Suppressor macrophage treated with lipopolysaccharide for 1 hour (primary cell): ENCODE data around the gene FANCL.
"Not testable (repeated sequence)": the region's sequence is repeated elsewhere in the genome, so short reads cannot be mapped to it uniquely, and the experiment has no call there.

Experiments used
- DNase-seq, 3 donors: peaks; one replicate each; pipeline ENCODE4 v3.0.0-alpha.2; 2020 to 2022

Gene FANCL

DNA sequence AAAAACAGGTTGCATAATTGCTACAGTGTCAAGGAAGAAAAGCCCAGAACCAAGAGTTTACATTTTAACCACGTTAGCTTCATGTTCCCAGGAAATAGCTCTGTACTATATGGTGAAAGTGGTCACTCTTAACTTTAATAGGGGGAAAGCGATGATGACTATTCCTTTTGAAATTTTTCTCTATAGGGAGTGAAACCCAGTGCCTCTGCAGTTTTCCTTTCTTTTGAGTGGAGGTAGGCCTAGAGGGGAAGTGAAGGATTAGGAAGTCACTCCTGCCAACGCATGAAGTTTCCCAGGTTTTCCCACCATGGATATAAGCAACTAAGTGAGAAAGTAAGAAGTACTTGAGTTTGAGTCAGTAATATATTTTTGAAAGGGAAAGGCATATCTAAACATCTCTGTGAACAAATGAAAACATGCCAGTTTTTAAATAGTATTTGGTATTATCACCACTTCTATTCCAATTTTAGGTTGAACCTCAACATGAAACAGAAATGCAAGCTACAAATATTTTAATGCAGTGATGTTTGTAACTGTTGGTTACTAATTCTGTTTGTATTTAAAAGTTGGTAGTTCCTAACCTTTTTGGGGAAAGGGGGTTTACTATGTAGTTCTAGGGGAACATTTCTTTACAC lies 102.6 kb downstream of the FANCL start:
- DNase-seq = peak; percentile 31 to 65 (median 51)

DNA sequence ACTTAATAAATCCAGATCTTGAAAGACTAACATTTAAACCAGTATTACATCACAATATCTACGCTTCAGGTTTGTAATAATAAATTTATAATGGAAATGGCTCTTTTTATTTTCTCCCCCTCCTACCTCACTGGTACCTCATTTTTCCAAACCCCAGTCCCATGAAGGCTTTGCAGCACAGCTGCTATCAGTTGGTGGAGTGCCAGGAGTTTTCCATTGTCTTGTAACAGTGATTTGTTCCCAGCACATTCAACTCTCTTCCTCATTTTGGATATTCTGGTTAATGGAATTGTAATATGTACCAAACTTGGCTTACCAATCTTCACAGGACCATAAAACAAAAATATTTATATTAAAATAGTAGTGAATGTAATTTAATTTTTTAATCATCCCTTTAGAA lies 103.3 kb downstream of the FANCL start:
- DNase-seq = peak in 1 of 3 donors; percentile 3

DNA sequence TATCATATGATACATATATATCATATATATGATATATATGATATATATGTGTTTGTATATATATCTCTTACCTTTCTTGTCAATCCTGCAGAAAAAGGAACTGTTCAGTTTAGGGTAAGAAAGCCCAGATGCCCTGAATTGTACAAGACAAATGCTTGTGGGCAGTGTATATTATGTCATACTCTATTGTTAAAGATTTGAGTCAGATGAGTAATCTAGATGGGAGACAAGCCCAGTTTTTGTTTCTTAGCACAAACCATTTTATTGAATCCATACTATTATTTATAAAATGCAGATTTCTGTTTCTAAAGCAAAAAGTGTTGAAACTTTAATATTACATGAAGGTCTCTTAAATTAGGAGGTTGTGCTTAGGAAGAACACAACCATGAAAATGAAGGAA lies 103.9 kb downstream of the FANCL start:
- DNase-seq = peak; percentile 41 to 79 (median 77)

DNA sequence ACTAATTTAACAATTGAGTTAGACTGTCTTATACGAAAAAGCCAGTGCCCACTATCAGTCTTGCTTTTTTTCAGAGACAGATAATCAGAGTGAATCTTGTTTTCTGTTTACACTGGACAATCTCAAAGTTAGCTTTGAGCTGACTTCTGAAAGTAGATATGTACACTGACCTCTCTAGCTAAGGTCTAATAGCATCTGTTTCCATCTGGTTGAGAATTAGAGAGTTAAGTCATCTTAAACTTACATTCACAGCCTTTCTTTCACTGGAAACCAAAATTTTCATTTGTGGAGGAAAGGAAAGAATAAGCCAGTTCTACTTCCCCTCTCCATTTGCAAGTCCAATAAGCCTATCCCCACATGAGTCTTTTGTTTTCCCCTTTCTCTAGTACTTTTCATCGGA lies 105.3 kb downstream of the FANCL start:
- no peak for DNase-seq

DNA sequence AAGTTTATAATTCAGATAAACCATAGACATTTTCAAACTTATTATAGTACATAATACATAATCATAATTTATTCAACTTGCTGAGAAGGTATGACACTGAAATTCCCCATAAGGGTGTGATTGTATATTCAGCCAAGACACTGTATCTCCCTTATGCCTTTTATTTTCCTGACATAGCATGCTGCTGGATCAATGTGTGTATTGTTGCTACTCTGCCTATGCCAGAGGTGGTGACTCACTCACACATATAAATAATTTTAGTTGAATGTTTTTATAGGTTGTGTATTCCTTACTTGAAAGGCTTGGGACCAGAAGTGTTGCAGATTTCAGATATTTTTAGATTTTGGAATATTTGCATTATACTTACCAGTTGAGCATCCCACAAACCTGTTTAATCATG lies 107.7 kb downstream of the FANCL start:
- no peak for DNase-seq

DNA sequence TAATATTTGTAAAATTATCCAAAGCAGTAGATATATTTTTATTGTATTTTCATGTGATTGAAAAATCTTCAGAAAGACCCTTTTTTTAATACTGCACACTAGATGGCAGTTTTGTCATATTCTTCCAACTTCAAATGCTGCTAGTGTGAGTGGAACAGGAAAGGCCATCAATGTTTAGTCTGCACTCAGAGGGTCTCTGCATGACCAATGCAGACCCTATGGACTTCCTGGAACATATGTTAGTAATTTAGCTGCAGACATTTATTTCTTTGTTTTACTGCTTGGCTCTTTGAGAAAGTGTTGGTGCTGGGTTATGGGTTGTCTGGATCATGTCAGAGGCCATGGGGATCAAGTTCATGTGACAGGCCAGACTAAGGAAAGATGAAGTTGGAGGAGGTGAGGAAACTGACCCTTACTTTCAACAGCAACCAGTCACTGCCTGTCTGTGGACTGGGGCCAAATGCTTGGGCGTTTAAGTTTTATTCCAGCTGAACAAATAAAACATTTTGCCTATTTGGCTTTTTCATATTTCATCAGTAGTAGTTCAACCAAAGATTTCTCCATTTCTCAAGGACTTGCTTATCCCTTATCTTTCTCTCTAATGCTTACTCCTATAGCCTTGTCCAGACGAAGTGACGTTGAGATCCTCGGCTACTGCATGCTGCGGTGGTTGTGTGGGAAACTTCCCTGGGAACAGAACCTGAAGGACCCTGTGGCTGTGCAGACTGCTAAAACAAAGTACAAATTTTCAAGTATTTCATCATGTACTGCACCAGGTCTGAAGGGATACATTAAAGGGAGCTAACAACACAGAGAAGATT lies 109.7 kb downstream of the FANCL start:
- DNase-seq = no peak

DNA sequence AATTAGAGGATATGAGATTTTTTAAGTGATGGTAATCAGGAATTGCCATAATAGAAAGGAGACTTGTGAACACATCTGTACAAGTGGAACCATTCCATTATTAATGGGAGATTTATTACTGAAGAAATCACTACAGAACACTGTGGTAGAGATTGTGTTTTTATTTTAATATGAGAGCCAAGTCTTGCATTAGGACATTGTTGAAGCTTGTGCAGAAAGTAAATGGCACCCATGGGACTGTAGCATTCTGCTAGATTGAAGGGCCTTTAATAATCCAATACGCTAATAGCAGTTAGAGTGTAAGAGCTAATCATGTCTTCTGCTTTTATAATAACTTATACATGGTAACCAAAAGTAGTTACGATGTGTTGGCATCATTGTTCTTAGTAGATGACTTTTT lies 110.9 kb downstream of the FANCL start:
- no peak for DNase-seq

DNA sequence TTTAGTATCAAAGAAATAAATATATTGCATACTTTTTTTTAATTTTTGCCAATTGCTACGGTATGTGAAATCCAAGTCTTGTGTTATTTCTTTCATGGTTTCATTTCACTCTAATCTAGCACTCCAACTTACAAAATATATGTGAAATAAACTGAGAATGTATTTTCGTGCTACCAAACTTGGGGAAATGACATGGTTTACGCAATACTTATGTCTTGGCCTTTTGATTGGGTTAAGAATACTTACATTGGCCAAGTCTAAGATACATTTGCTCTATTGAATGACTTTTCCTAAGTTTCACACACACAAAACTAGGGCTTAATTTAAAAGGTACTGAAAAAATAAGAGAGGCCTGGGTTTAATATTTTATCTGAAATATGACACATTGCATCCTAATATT lies 114.0 kb downstream of the FANCL start:
- DNase-seq = no peak

DNA sequence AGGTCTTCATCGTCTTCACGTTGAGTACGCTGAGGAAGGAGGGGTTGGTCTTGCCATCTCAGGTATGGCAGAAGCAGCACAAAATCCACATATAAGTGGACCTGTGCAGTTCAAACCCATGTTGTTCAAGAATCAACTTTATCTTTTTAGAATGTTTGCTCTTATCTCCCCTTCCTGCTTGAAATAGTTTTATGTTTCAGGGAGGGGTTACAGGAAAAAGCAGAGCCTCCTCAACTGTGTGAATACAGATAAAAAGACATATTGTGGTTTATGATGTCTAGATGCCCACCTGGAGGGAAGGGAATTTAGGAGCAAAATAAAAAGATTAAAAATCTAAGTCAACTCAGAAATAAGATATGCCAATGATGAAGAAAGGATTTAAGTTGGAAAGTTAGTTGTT lies 118.6 kb downstream of the FANCL start:
- DNase-seq = no peak

DNA sequence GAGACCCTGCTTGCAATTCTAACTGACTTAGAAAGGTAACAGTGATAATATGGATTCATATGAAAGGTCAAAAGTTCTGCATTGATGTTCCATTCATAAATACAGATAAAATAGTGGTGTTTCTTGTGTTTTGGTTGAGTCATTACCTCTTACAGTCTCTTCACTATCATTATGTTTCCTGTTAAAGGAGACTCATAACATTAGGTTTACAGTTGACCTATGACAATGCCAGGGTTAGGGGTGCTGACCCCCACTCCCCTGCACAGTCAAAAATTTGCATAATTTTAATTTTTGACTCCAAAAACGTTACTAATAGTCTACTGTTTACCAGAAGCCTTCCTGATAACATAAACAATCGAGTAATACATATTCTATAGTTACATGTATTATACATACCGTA lies 119.1 kb downstream of the FANCL start:
- no peak for DNase-seq

DNA sequence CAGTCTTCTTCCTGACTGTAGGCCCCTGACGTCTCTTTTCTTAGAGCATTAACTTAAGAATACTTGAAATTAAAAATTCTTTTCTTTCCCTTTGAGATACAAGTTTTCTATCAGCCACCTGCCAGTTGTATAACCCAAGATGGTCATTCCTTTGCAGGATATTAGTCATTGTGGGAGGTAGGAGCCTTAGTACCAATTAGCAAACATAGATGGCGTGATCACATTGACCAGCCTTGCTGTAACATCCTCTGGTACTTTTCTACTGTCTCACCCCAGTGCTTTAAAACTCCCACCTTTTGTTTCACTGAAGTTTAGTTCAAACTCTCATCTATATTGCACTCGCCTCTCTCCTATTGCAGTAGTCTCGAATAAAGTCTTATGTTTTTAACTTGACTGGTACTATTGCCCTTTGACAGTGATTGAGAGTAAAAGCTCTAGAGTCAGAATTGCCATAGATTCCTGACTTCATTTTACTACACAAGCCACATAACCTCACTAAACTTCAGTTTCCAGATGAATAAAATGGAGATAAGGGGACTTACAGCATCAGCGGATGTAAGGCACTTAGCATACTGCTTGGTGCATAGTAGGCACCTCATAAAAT lies 120.4 kb downstream of the FANCL start:
- DNase-seq = no peak

DNA sequence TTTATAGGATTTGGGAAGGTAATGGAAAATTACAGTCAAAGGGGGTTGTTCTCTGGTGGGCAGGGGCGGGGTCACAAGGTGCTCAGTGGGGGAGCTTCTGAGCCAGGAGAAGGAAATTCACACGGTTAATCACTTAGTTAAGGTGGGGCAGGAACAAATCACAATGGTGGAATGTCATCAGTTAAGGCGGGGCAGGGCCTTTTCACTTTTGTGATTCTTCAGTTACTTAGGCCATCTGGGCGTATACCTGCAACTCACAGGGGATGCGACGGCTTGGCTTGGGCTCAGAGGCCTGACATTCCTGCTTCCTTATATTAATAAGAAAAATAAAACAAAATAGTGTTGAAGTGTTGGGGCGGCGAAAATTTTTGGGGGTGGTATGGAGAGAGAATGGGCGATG lies 127.6 kb downstream of the FANCL start:
- not testable (repeated sequence) for DNase-seq

DNA sequence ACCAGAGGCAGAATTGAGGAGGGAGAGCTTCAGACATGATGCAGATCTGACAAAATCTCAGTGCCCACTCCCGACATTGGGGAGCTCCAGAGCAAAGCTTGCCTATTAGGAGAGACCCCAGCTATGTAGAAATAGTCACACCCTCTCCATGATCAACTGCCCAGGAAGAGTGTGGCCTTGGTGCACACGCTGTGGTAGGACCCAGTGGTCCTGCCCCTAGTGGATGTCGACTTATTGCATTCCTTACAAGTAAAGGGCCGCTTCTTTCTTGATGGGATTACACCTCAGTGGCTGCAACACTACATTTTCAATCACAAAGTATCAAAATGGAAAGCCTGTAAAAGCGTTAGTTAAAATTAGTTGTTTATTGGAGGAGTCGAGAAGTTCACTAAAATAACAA lies 130.4 kb downstream of the FANCL start:
- no peak for DNase-seq

DNA sequence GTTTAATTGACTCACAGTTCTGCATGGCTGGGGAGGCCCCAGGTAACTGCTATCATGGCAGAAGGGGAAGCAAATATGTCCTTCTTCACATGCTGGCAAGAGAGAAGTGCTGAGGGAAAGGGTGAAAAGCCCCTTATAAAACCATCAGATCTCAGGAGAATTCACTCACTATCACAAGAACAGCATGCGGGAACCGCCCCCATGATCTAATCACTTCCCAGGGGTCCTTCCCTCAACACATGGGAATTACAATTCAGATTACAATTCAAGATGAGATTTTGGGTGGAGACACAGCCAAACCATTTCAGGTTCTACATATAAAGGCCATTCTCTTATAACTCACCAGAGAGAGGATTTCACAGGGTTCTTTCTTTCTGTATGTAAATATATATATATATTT lies 131.6 kb downstream of the FANCL start:
- DNase-seq = peak; percentile 23 to 47 (median 31)
